MM.1S (cell line): ENCODE data around the gene TUBA1B.

Experiments used
- DNase-seq: peaks from one replicate; pipeline ENCODE4 v3.0.0-alpha.2; 2015
- H2AFZ ChIP-seq: fragments of 300-600 bp; sonication (generic); 2 replicates; pipeline ENCODE4 v1.6.0; 2016; ENCODE audit warnings: antibody characterized with exemption, low read length
- H3F3A ChIP-seq: fragments of 300-600 bp; sonication (generic); 2 replicates; pipeline ENCODE4 v1.6.1; 2016; ENCODE audit warnings: mild to moderate bottlenecking, antibody characterized with exemption, low read length, moderate library complexity, mixed read lengths; ENCODE audit not compliant: insufficient read depth
- H3K27ac ChIP-seq: fragments of 300-600 bp; sonication (generic); 2 replicates; pipeline ENCODE4 v1.5.1; 2016; ENCODE audit warnings: mild to moderate bottlenecking, low read length
- H3K27me3 ChIP-seq: fragments of 300-600 bp; sonication (generic); replicated peaks from 2 replicates; pipeline ENCODE4 v1.6.0; 2016; ENCODE audit warnings: low read length; ENCODE audit not compliant: insufficient read depth
- H3K36me3 ChIP-seq: fragments of 300-600 bp; sonication (generic); replicated peaks from 2 replicates; pipeline ENCODE4 v1.6.1; 2016; ENCODE audit warnings: mild to moderate bottlenecking, low read length, mixed read lengths; ENCODE audit not compliant: insufficient read depth
- H3K4me1 ChIP-seq: fragments of 300-600 bp; sonication (generic); 2 replicates; pipeline ENCODE4 v1.6.1; 2016; ENCODE audit warnings: low read length, mixed read lengths
- H3K4me2 ChIP-seq: fragments of 300-600 bp; sonication (generic); 2 replicates; pipeline ENCODE4 v1.6.0; 2016; ENCODE audit warnings: low read depth, low read length
- H3K4me3 ChIP-seq: fragments of 300-600 bp; sonication (generic); 2 replicates; pipeline ENCODE4 v1.5.1; 2016; ENCODE audit warnings: low read length, mixed read lengths
- H3K79me2 ChIP-seq: fragments of 300-600 bp; sonication (generic); 2 replicates; pipeline ENCODE4 v1.6.1; 2016; ENCODE audit warnings: mixed run types, low read length, mixed read lengths
- H3K9ac ChIP-seq: fragments of 300-600 bp; sonication (generic); 2 replicates; pipeline ENCODE4 v1.6.1; 2016; ENCODE audit warnings: low read length, mixed read lengths
- H3K9me2 ChIP-seq: fragments of 300-600 bp; sonication (generic); replicated peaks from 2 replicates; pipeline ENCODE4 v1.6.1; 2016; ENCODE audit warnings: mild to moderate bottlenecking, low read length, mixed read lengths; ENCODE audit not compliant: insufficient read depth
- H3K9me3 ChIP-seq: fragments of 300-600 bp; sonication (generic); replicated peaks from 2 replicates; pipeline ENCODE4 v1.6.1; 2016; ENCODE audit warnings: mild to moderate bottlenecking, low read length, mixed read lengths; ENCODE audit not compliant: insufficient read depth
- H4K20me1 ChIP-seq: fragments of 300-600 bp; sonication (generic); 2 replicates; pipeline ENCODE4 v1.6.1; 2016; ENCODE audit warnings: mild to moderate bottlenecking, low read length, moderate library complexity, mixed read lengths; ENCODE audit not compliant: insufficient read depth
- EZH2 ChIP-seq: fragments of 300-600 bp; sonication (generic); optimal IDR thresholded peaks from 2 replicates; pipeline ENCODE3; 2017; ENCODE audit warnings: low read depth, mild to moderate bottlenecking, antibody characterized with exemption, low read length, mixed read lengths
- EZH2phosphoT487 ChIP-seq: fragments of 300-600 bp; sonication (generic); IDR thresholded peaks from 2 replicates; pipeline ENCODE4 v1.6.1; 2018; ENCODE audit warnings: antibody characterized with exemption, low read length
- TF ChIP-seq, protein P1 (sequence below): fragments of 300-600 bp; sonication (generic); IDR thresholded peaks from 2 replicates; pipeline ENCODE4 v1.5.1; 2016; ENCODE audit warnings: antibody characterized with exemption, low read length, mixed read lengths

The TUBA1B gene

DNA sequence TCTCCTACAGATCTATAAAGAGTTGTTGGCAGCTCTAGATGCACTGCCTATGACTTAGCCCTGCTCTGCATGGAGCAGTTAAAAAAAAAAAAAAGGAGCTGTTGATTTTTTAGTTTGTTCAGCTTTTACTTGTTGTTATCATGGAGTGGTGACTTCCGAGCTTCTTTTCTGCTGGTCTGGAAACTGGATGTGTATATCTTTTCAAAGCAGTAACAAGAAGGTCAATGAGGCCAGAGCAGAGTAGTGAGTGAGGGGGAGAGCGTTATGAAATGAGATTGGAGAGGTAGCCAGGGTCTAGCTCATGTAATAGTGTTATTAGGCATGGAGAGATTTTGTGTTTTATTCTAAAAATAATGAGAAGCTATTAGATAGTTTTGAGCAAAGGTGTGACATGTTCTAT is 13.2 kb upstream of the TUBA1B start:
- Histone ChIP-seq H3K9me2 (no peaks in the 10 kb centered on the region), H2AFZ (no peak overlapping the region), H3K27ac (no peak overlapping the region), H3K79me2 (no peaks in the 10 kb centered on the region), H3F3A (no peaks in the 10 kb centered on the region), H4K20me1 (no peaks in the 10 kb centered on the region), H3K9ac (no peak overlapping the region), H3K4me3 (no peak overlapping the region), H3K36me3 (no peaks in the 10 kb centered on the region), H3K9me3 (no peaks in the 10 kb centered on the region), H3K4me1 (peaks cover 3% of the 10 kb centered on the region; the same call in 1 of the 2 replicates), H3K27me3 (no peaks in the 10 kb centered on the region), H3K4me2 (no peak overlapping the region)
- DNase-seq = no peak
- TF ChIP-seq, protein P1, sequence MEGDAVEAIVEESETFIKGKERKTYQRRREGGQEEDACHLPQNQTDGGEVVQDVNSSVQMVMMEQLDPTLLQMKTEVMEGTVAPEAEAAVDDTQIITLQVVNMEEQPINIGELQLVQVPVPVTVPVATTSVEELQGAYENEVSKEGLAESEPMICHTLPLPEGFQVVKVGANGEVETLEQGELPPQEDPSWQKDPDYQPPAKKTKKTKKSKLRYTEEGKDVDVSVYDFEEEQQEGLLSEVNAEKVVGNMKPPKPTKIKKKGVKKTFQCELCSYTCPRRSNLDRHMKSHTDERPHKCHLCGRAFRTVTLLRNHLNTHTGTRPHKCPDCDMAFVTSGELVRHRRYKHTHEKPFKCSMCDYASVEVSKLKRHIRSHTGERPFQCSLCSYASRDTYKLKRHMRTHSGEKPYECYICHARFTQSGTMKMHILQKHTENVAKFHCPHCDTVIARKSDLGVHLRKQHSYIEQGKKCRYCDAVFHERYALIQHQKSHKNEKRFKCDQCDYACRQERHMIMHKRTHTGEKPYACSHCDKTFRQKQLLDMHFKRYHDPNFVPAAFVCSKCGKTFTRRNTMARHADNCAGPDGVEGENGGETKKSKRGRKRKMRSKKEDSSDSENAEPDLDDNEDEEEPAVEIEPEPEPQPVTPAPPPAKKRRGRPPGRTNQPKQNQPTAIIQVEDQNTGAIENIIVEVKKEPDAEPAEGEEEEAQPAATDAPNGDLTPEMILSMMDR = no peak
- TF ChIP-seq EZH2 (no peak), EZH2phosphoT487 (no peak)

DNA sequence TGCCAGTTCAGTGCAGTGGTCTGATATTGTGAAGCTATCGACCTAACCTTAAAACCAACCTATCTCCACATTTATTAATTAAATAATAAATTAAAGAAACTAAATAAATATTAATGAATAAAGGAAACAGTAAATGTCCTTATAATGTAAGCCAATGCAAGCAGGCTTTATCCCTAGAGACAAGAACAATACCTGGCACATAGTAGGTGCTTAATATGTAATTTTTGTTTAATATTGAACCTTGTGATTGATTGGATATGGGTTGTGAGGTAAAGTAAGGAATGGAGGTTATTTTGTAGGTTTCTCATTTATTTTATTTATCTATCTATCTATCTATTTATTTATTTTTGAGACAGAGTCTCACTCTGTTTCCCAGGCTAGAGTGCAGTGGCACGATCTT is 7.8 kb upstream of the TUBA1B start:
- H3K4me3 ChIP-seq = no peak overlapping the region
- TF ChIP-seq EZH2 = no peak
- TF ChIP-seq, protein P1 = no peak
- TF ChIP-seq EZH2phosphoT487 = no peak
- DNase-seq = no peak
- H3F3A ChIP-seq = no peaks in the 10 kb centered on the region
- H2AFZ ChIP-seq = no peak overlapping the region
- no peak overlapping the region for H3K4me2 ChIP-seq
- H3K9ac ChIP-seq = no peak overlapping the region
- no peaks in the 10 kb centered on the region for H3K27me3 ChIP-seq
- H3K36me3 ChIP-seq = no peaks in the 10 kb centered on the region
- H4K20me1 ChIP-seq = no peaks in the 10 kb centered on the region
- peaks cover under 1% of the 10 kb centered on the region for H3K79me2 ChIP-seq
- no peak overlapping the region for H3K27ac ChIP-seq
- H3K4me1 ChIP-seq = no peaks in the 10 kb centered on the region
- H3K9me3 ChIP-seq = no peaks in the 10 kb centered on the region
- no peaks in the 10 kb centered on the region for H3K9me2 ChIP-seq

DNA sequence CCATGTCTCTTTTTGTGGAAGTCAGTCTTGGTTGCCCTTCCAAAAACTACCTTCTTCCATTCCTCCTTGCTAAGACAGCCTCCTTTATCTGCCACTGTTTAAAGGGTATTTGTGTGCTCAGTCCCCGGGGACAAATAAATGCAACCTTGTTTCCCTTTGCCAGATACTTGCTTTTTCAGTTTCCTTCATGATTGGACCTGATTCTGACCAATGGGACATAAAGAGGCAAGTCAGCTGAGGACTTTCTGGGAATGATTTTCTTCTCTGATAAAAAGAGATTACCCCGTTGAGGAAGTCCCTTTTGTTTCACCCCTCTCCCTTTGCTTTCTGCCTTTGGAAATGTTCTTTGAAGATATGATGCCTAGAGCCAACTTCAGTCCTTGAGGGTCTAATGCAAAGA is 7.4 kb upstream of the TUBA1B start:
- no peak overlapping the region for H3K27ac ChIP-seq
- no peak overlapping the region for H3K4me2 ChIP-seq
- H3K4me1 ChIP-seq = peaks cover 3% of the 10 kb centered on the region; the same call in 1 of the 2 replicates
- H3K9ac ChIP-seq = no peak overlapping the region
- H4K20me1 ChIP-seq = no peaks in the 10 kb centered on the region
- H2AFZ ChIP-seq = no peak overlapping the region
- no peaks in the 10 kb centered on the region for H3K27me3 ChIP-seq
- no peak for DNase-seq
- H3K36me3 ChIP-seq = no peaks in the 10 kb centered on the region
- H3K9me3 ChIP-seq = no peaks in the 10 kb centered on the region
- peaks cover 5% of the 10 kb centered on the region for H3K79me2 ChIP-seq
- H3F3A ChIP-seq = peaks cover under 1% of the 10 kb centered on the region; the same call in 1 of the 2 replicates
- no peak overlapping the region for H3K4me3 ChIP-seq
- TF ChIP-seq, protein P1 = no peak
- no peak for TF ChIP-seq EZH2
- TF ChIP-seq EZH2phosphoT487 = no peak
- H3K9me2 ChIP-seq = no peaks in the 10 kb centered on the region
